ENCODE results near the gene UPP1.

UPP1 gene

GRCh38 chr7:48046458-48046857 is 42.6 kb upstream of the UPP1 start:
- no peak for TF ChIP-seq CTCF (IDR thresholded peaks at IDR 0.05; ENCODE audit: control insufficient read depth, insufficient read depth, low read depth, low read length, missing control alignments)
- H3K4me3 ChIP-seq (ENCODE audit: control insufficient read depth, low read depth, low read length): no peak overlapping the region
- DNase-seq (ENCODE audit: low read depth): no peak

- no peak overlapping the region for H3K4me3 ChIP-seq (ENCODE audit: control insufficient read depth, low read depth, low read length)
- DNase-seq (ENCODE audit: low read depth): no peak
- TF ChIP-seq CTCF (IDR thresholded peaks at IDR 0.05; ENCODE audit: control insufficient read depth, insufficient read depth, low read depth, low read length, missing control alignments): no peak
Measured at GRCh38 chr7:48048113-48048512, 41.0 kb upstream of the UPP1 start.

GRCh38 chr7:48049850-48050249 is 39.2 kb upstream of the UPP1 start:
- DNase-seq (ENCODE audit: low read depth): no peak
- no peak for TF ChIP-seq CTCF (IDR thresholded peaks at IDR 0.05; ENCODE audit: control insufficient read depth, insufficient read depth, low read depth, low read length, missing control alignments)
- H3K4me3 ChIP-seq (ENCODE audit: control insufficient read depth, low read depth, low read length): no peak overlapping the region

- no peak for TF ChIP-seq CTCF (IDR thresholded peaks at IDR 0.05; ENCODE audit: control insufficient read depth, insufficient read depth, low read depth, low read length, missing control alignments)
- no peak for DNase-seq (ENCODE audit: low read depth)
- H3K4me3 ChIP-seq (ENCODE audit: control insufficient read depth, low read depth, low read length): no peak overlapping the region
Measured at GRCh38 chr7:48052748-48053147, 36.3 kb upstream of the UPP1 start.

GRCh38 chr7:48053736-48054135 is 35.3 kb upstream of the UPP1 start:
- no peak for TF ChIP-seq CTCF (IDR thresholded peaks at IDR 0.05; ENCODE audit: control insufficient read depth, insufficient read depth, low read depth, low read length, missing control alignments)
- no peak for DNase-seq (ENCODE audit: low read depth)
- H3K4me3 ChIP-seq (ENCODE audit: control insufficient read depth, low read depth, low read length): no peak overlapping the region

- H3K4me3 ChIP-seq (ENCODE audit: control insufficient read depth, low read depth, low read length): no peak overlapping the region
- DNase-seq (ENCODE audit: low read depth): no peak
- no peak for TF ChIP-seq CTCF (IDR thresholded peaks at IDR 0.05; ENCODE audit: control insufficient read depth, insufficient read depth, low read depth, low read length, missing control alignments)
Measured at GRCh38 chr7:48058990-48059389, 30.1 kb upstream of the UPP1 start.

GRCh38 chr7:48059706-48060105 is 29.4 kb upstream of the UPP1 start:
- DNase-seq (ENCODE audit: low read depth): no peak
- no peak for TF ChIP-seq CTCF (IDR thresholded peaks at IDR 0.05; ENCODE audit: control insufficient read depth, insufficient read depth, low read depth, low read length, missing control alignments)
- H3K4me3 ChIP-seq (ENCODE audit: control insufficient read depth, low read depth, low read length): no peak overlapping the region
